ENCODE measurements around the gene TACSTD2.
"Not testable (repeated sequence)": the region's sequence is repeated elsewhere in the genome, so short reads cannot be mapped to it uniquely, and the experiment has no call there.

DNA sequence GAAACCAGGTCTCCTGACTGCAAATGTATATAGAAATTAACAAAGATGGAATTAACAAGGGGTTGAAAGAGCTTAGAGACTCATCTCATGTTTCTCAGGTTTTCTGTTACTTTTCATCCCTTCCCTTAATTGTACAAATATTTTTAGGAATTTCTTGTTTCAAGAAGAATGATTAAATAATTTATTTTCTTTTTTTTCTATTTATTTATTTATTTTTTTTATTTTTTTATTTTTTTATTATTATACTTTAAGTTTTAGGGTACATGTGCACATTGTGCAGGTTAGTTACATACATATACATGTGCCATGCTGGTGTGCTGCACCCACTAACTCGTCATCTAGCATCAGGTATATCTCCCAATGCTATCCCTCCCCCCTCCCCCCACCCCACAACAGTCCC, 5.1 kb upstream of the TACSTD2 start:
- TF ChIP-seq CTCF (IDR thresholded peaks at IDR 0.05; ENCODE audit: borderline replicate concordance, extremely low read depth, low read length, poor library complexity, severe bottlenecking); EZH2 (IDR thresholded peaks at IDR 0.05; ENCODE audit: borderline replicate concordance, low read depth, low read length, severe bottlenecking): not testable (repeated sequence)
